ENCODE data around the gene PGAM1.

DNA sequence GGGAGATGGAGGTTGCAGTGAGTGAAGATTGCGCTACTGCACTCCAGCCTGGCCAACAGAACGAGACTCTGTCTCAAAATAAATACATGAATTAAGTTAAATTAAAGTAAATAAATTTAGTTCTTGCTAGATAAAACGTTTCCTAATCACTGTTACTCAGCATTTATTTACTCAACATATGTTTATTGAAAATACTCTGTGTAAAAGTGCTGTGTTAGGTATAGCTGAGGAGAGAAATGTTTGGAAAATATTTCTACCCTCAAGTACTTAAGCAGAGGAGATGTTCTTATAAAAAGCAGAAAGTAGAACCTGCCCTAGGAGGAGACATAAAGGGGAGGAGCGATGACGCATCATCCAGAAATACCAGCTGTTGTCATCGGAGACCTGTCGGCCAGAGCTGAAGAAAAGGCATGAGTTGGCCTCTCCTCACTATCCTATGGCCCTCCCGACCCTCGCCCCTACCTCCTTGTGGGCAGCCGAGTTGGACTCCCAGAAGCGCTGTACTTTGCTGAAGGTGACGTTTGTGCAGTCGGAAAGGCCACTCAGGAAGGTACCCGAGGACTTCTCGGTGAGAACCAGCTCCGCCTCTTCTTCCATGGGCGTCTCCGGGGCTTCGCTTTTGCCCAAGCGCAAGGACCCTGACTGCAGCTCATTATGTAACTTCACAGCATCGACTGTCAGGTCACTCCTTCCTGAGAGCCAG is 26.0 kb upstream of the PGAM1 start:
- TF ChIP-seq, protein P1, sequence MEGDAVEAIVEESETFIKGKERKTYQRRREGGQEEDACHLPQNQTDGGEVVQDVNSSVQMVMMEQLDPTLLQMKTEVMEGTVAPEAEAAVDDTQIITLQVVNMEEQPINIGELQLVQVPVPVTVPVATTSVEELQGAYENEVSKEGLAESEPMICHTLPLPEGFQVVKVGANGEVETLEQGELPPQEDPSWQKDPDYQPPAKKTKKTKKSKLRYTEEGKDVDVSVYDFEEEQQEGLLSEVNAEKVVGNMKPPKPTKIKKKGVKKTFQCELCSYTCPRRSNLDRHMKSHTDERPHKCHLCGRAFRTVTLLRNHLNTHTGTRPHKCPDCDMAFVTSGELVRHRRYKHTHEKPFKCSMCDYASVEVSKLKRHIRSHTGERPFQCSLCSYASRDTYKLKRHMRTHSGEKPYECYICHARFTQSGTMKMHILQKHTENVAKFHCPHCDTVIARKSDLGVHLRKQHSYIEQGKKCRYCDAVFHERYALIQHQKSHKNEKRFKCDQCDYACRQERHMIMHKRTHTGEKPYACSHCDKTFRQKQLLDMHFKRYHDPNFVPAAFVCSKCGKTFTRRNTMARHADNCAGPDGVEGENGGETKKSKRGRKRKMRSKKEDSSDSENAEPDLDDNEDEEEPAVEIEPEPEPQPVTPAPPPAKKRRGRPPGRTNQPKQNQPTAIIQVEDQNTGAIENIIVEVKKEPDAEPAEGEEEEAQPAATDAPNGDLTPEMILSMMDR (IDR thresholded peaks at IDR 0.05): no peak
- no peak for TF ChIP-seq EP300 (IDR thresholded peaks at IDR 0.05)
- no peak for TF ChIP-seq POLR2A (IDR thresholded peaks at IDR 0.05)
